Measurements from ENCODE around the gene SREBF2. TPM values are rescaled to one million over a fixed set of nuclear protein-coding genes. Genes with fewer than 3 reads are reported as not detected.

Gene SREBF2
- total and polyA plus RNA-seq, 2 of the 8 experiments (the other 6 are each of a cell fraction or from before 2014, with no cell fraction given) = 125 to 144 TPM

GRCh38 chr22:41928593-41929417, 95.9 kb downstream of the SREBF2 start:
- H2AK5ac ChIP-seq (ENCODE audit: low read depth, low read length) = no peak overlapping the region
- no peak overlapping the region for H2AFZ ChIP-seq (ENCODE audit: low read length)
- no peak overlapping the region for H2BK120ac ChIP-seq (replicated peaks; ENCODE audit: low read depth, low read length)
- peaks cover 4% of the 10 kb centered on the region; the same call in 1 of the 2 replicates for H3K23me2 ChIP-seq (ENCODE audit: low read depth, low read length)
- H2BK15ac ChIP-seq (ENCODE audit: low read length) = no peak overlapping the region
- no peaks in the 10 kb centered on the region for H3K79me2 ChIP-seq (ENCODE audit: control insufficient read depth in 1 of 2, insufficient read depth in 2 of 2, low read length in 2 of 2)
- no peak overlapping the region for H2BK5ac ChIP-seq (ENCODE audit: low read depth, low read length)
- no peak overlapping the region for H3K4me3 ChIP-seq (ENCODE audit: extremely low read depth in 1 of 4, insufficient read depth in 2 of 4, low read depth in 3 of 4, low read length in 4 of 4)
- H3K4ac ChIP-seq (replicated peaks; ENCODE audit: insufficient read length, low read depth, low read length) = no peak overlapping the region
- WGBS, 2 experiments (ENCODE audit: extremely low coverage in 1 of 2, insufficient coverage in 1 of 2, insufficient read length in 1 of 2, insufficient replicate concordance in 2 of 2, low coverage in 1 of 2, low lambda C conversion rate in 2 of 2, missing lambda C conversion rate in 1 of 2) = 81% methylated on average over 9 of the region's 14 CpGs; no CpG with 5 or more reads in 1 of the 2 experiments
- no peak for FAIRE-seq
- POLR2A ChIA-PET (ENCODE audit: partially characterized antibody) = interaction anchor here (0.6 to 3.7 kb wide), 19 partner anchors 9 to 1181 kb away, joined by 3 to 17 read pairs (median 4); partner anchors contain the start of genes CCDC134, CENPM and SNU13
- no peak overlapping the region for H3K23ac ChIP-seq (ENCODE audit: insufficient read length)
- no peak overlapping the region for H3K56ac ChIP-seq (replicated peaks; ENCODE audit: insufficient read length, low read depth, low read length)
- no peak overlapping the region for H3K27ac ChIP-seq (ENCODE audit: low read depth, low read length)
- H4K91ac ChIP-seq (replicated peaks; ENCODE audit: insufficient read length, low read length) = no peak overlapping the region
- no peak overlapping the region for H3K14ac ChIP-seq (ENCODE audit: insufficient read length)
- no peak for DNase-seq (ENCODE audit: low read depth in 1 of 2, low spot score in 2 of 2)
- H3K79me1 ChIP-seq (ENCODE audit: low read depth, low read length) = no peaks in the 10 kb centered on the region
- peaks cover 0 to 24% (median 13%) of the 10 kb centered on the region in 4 experiments; a peak in 6 of 7 replicates for H3K4me1 ChIP-seq (replicated peaks in 1 of 4; ENCODE audit: control insufficient read depth in 3 of 4, insufficient read depth in 4 of 4, low read length in 3 of 4)
- no peak overlapping the region for H3K4me2 ChIP-seq (ENCODE audit: insufficient read depth in 1 of 2, low read depth in 2 of 2, low read length in 2 of 2)
- H4K5ac ChIP-seq (ENCODE audit: insufficient read length, low read depth, low read length) = no peak overlapping the region
- peak; percentile 0; the same call in 1 of the 2 replicates for TF ChIP-seq POLR2AphosphoS5 (IDR thresholded peaks at IDR 0.05; ENCODE audit: low read depth, low read length)
- TF ChIP-seq EP300 (IDR thresholded peaks at IDR 0.05; ENCODE audit: borderline replicate concordance in 1 of 2, low read depth in 2 of 2, low read length in 2 of 2) = no peak
- TF ChIP-seq POLR2A (IDR thresholded peaks at IDR 0.05; ENCODE audit: control extremely low read depth in 1 of 2, low read depth in 2 of 2, low read length in 2 of 2) = peak in 1 of 2 experiments; percentile 35; a peak in 1 of 3 replicates
- TF ChIP-seq SIN3A (conservative IDR thresholded peaks at IDR 0.05 in 1 of 2, IDR thresholded peaks at IDR 0.05 in 1 of 2; ENCODE audit: low read depth in 1 of 2, low read length in 2 of 2) = no peak
- TF ChIP-seq, protein P1, sequence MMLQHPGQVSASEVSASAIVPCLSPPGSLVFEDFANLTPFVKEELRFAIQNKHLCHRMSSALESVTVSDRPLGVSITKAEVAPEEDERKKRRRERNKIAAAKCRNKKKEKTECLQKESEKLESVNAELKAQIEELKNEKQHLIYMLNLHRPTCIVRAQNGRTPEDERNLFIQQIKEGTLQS (IDR thresholded peaks at IDR 0.05; ENCODE audit: insufficient read depth, low read depth, low read length) = no peak
- CTCF ChIA-PET (ENCODE audit: partially characterized antibody) = interaction anchor here (1.1 to 5.9 kb wide), 8 partner anchors 10 to 232 kb away, joined by 3 to 77 read pairs (median 4); partner anchors contain the start of gene SEPTIN3
- H3K9me3 ChIP-seq (ENCODE audit: insufficient read depth in 2 of 2, low read depth in 1 of 2, low read length in 1 of 2) = no peaks in the 10 kb centered on the region
- no peak overlapping the region for H2BK12ac ChIP-seq (ENCODE audit: low read depth, low read length)
- no peak overlapping the region for H3K9ac ChIP-seq (replicated peaks in 1 of 4; ENCODE audit: extremely low read depth in 1 of 4, low read depth in 3 of 4, low read length in 3 of 4)
- H2BK20ac ChIP-seq (ENCODE audit: low read length) = no peak overlapping the region
- H3K36me3 ChIP-seq (ENCODE audit: control insufficient read depth in 2 of 4, insufficient read depth in 4 of 4, low read length in 3 of 4) = no peaks in the 10 kb centered on the region
- peaks cover 4 to 6% of the 10 kb centered on the region in 2 experiments for H4K20me1 ChIP-seq (replicated peaks in 1 of 2; ENCODE audit: control insufficient read depth in 1 of 2, insufficient read depth in 2 of 2, low read length in 2 of 2)
- peak overlapping the region; percentile 68 for H4K8ac ChIP-seq (ENCODE audit: extremely low read depth, insufficient read depth, low read length)
- peak overlapping the region; percentile 28; the same call in 1 of the 2 replicates for H3K18ac ChIP-seq (ENCODE audit: extremely low read depth, low read length)
- peaks cover 11 to 45% (median 32%) of the 10 kb centered on the region in 4 experiments for H3K27me3 ChIP-seq (replicated peaks in 1 of 4; ENCODE audit: control insufficient read depth in 3 of 4, extremely low read depth in 1 of 4, insufficient read depth in 3 of 4, low read length in 3 of 4)

Data from H1 (cell line).